ENCODE measurements around the gene RCBTB2. TPM values are rescaled to one million over a fixed set of nuclear protein-coding genes. Genes with fewer than 3 reads are reported as not detected.

Gene RCBTB2
- total RNA-seq, 1 donor from 2014 or later: 38.4 TPM

GRCh38 chr13:48526286-48526685 is 6.6 kb downstream of the RCBTB2 start:
- H4K20me1 ChIP-seq (ENCODE audit: low read depth): no peaks in the 10 kb centered on the region
- H3K9me3 ChIP-seq (ENCODE audit: low read depth): no peaks in the 10 kb centered on the region
- H3K79me2 ChIP-seq (ENCODE audit: low read depth): peaks cover 57% of the 10 kb centered on the region
- no peak overlapping the region for H3K9ac ChIP-seq
- no peak overlapping the region for H2AFZ ChIP-seq (replicated peaks)
- no peak overlapping the region for H3K4me3 ChIP-seq
- H3F3A ChIP-seq (ENCODE audit: low read depth): no peaks in the 10 kb centered on the region
- Mint-ChIP-seq H3K4me3 (no peak overlapping the region), H3K36me3 (peaks cover 1% of the 10 kb centered on the region), H3K9me3 (no peaks in the 10 kb centered on the region), H3K27ac (no peak overlapping the region), H3K4me1 (peaks cover 3% of the 10 kb centered on the region), H3K27me3 (ENCODE audit: insufficient read depth, low read depth) (no peaks in the 10 kb centered on the region)
- H3K4me2 ChIP-seq: no peak overlapping the region
- no peaks in the 10 kb centered on the region for H3K27me3 ChIP-seq
- no peak overlapping the region for H3K27ac ChIP-seq
- no peak for DNase-seq (ENCODE audit: low spot score)
- H3K36me3 ChIP-seq: no peaks in the 10 kb centered on the region
- H3K4me1 ChIP-seq: no peaks in the 10 kb centered on the region
- TF ChIP-seq EZH2 (IDR thresholded peaks at IDR 0.05) (no peak), EZH2phosphoT487 (IDR thresholded peaks at IDR 0.05) (no peak), CTCF (IDR thresholded peaks at IDR 0.05) (no peak)

DNA sequence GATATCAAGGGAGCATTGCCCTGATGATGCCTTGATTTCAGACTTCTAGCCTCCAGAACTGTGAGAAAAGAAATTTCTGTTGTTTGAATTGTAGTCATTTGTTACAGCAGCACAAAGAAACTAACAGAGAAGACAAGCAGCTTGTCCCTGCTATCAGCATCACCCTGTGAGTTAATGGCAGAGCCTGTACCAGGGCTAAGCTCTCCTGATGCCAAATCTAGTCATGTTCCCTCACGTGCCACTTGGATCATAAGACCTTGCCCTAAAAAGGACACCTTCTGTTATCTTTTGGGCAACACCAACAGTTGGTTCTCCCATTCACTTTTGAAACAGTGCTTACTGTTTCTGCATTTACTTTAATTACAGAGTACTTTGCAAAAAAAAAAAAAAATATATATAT is 14.8 kb downstream of the RCBTB2 start:
- no peaks in the 10 kb centered on the region for H3K9me3 ChIP-seq (ENCODE audit: low read depth)
- no peak overlapping the region for H3K4me2 ChIP-seq
- Mint-ChIP-seq H3K9me3 (no peaks in the 10 kb centered on the region), H3K4me1 (no peaks in the 10 kb centered on the region), H3K27me3 (ENCODE audit: insufficient read depth, low read depth) (no peaks in the 10 kb centered on the region), H3K27ac (no peak overlapping the region), H3K36me3 (peaks cover 4% of the 10 kb centered on the region), H3K4me3 (no peak overlapping the region)
- no peak overlapping the region for H3K27ac ChIP-seq
- no peak for DNase-seq (ENCODE audit: low spot score)
- no peaks in the 10 kb centered on the region for H3F3A ChIP-seq (ENCODE audit: low read depth)
- H3K27me3 ChIP-seq: no peaks in the 10 kb centered on the region
- no peaks in the 10 kb centered on the region for H3K36me3 ChIP-seq
- H2AFZ ChIP-seq (replicated peaks): no peak overlapping the region
- no peaks in the 10 kb centered on the region for H3K4me1 ChIP-seq
- H3K79me2 ChIP-seq (ENCODE audit: low read depth): peaks cover 2% of the 10 kb centered on the region
- no peak for TF ChIP-seq EZH2 (IDR thresholded peaks at IDR 0.05)
- no peak for TF ChIP-seq EZH2phosphoT487 (IDR thresholded peaks at IDR 0.05)
- no peak for TF ChIP-seq CTCF (IDR thresholded peaks at IDR 0.05)
- H3K4me3 ChIP-seq: no peak overlapping the region
- H3K9ac ChIP-seq: no peak overlapping the region
- H4K20me1 ChIP-seq (ENCODE audit: low read depth): no peaks in the 10 kb centered on the region

- Histone ChIP-seq H2AFZ (replicated peaks) (no peak overlapping the region), H3K27ac (no peak overlapping the region), H3K79me2 (ENCODE audit: low read depth) (no peaks in the 10 kb centered on the region), H3K9ac (no peak overlapping the region), H3F3A (ENCODE audit: low read depth) (no peaks in the 10 kb centered on the region), H3K4me1 (no peaks in the 10 kb centered on the region), H3K27me3 (no peaks in the 10 kb centered on the region), H3K4me2 (no peak overlapping the region), H4K20me1 (ENCODE audit: low read depth) (no peaks in the 10 kb centered on the region), H3K4me3 (no peak overlapping the region), H3K9me3 (ENCODE audit: low read depth) (no peaks in the 10 kb centered on the region), H3K36me3 (no peaks in the 10 kb centered on the region)
- TF ChIP-seq CTCF (IDR thresholded peaks at IDR 0.05) (no peak), EZH2 (IDR thresholded peaks at IDR 0.05) (no peak), EZH2phosphoT487 (IDR thresholded peaks at IDR 0.05) (no peak)
- Mint-ChIP-seq H3K36me3 (peaks cover 3% of the 10 kb centered on the region), H3K4me3 (no peak overlapping the region), H3K9me3 (no peaks in the 10 kb centered on the region), H3K4me1 (no peaks in the 10 kb centered on the region), H3K27me3 (ENCODE audit: insufficient read depth, low read depth) (no peaks in the 10 kb centered on the region), H3K27ac (no peak overlapping the region)
- DNase-seq (ENCODE audit: low spot score): no peak
Measured at GRCh38 chr13:48515732-48516131, 17.1 kb downstream of the RCBTB2 start.

Measured in neural progenitor cell (in vitro differentiated cells).